ENCODE measurements around the gene DEK.

- no peak for TF ChIP-seq CTCF (conservative IDR thresholded peaks at IDR 0.05; ENCODE audit: low read length)
- no peak for TF ChIP-seq EZH2phosphoT487 (IDR thresholded peaks at IDR 0.05; ENCODE audit: borderline replicate concordance, low read depth, low read length)
Measured at GRCh38 chr6:18269717-18270116, 5.4 kb upstream of the DEK start.

Measured in OCI-LY7 (cell line).